ENCODE measurements around the gene PNKP.
A peak's percentile ranks its signal among the peaks of the same experiment; 100 is the strongest.

Gene PNKP

DNA sequence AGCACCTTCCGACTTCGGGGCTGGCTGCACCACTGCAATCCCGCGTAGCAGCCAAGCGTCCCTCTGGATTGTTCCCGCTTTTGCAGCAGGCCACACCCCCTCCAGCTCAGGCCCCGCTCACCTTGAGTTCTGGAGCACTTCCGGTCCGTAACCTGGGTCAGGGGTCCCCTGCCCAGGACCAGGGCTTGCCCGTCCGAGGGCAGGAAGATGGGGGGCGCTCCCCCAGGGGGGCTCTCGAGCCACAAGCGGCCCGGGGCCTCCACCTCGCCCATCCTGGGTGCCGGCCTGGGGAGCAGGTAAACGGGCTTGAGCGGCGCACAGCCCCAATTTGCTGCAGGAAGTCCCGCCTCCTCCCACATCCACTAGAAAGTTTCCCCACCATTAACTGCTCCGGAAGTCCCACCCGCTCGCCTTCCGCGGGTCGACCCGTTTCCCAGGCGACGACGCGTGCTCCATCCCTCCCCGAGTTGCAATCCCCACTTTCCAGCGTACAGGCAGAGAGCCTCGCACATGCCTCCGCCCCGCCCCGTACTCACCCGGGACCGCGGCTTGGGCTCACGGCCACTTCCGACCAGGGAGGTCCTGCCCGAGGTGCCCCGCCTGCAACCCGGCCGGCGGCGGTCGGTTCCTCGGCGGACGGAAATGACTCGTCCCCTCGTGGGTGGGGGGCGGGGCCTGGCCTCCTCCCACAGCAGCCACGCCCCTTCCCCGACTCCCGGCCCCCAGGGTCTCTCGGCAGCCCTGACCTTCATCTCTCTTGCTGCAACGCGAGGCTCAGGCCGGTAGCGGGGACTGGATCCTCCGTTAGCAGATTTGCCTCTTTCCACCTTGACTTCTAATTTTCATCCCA is at the start of gene PNKP:
PNKP (minus strand) TSS at position 644 of the 850 bp plus-strand sequence; CDS start at position 272, 372 bp downstream.
- DNase-seq = peak; percentile 85

DNA sequence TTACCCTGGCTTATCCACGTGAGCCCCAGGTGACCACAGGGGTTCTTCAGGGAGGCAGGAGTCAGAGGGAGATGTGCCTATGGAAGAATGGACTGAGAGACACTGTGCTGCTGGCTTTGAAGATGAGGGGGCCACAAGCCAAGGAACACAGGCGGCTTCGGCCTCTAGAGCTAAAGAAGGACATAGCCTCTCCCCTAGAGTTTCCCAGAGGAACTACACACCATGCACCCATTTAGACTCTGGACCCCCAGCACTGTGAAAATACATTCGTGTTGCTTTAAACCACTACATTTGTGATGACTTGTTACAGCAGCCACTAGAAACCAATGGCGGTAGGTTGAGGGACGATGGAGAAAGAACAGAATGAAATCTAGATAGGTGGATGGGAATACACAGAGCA is 47.9 kb upstream of the PNKP start:
- DNase-seq = no peak

DNA sequence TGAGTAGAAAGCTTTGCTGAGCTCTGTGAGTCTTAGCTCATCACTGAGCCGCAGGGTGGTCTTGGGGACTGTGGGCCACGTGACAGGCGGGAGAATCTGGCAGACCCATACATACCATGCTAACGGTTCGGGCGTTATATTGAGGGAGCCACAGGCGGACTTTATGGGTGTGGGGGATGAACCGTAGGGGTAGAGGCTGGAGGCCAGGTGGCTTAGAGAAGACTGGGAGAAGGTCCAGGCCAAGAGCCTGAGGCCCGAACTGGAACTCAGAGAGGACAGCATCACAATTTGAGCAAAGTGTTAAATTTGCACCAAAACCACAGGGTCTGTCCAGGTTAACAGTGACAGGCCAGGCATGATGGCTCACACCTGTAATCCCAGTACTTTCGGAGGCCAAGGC is 46.3 kb upstream of the PNKP start:
- DNase-seq = no peak

DNA sequence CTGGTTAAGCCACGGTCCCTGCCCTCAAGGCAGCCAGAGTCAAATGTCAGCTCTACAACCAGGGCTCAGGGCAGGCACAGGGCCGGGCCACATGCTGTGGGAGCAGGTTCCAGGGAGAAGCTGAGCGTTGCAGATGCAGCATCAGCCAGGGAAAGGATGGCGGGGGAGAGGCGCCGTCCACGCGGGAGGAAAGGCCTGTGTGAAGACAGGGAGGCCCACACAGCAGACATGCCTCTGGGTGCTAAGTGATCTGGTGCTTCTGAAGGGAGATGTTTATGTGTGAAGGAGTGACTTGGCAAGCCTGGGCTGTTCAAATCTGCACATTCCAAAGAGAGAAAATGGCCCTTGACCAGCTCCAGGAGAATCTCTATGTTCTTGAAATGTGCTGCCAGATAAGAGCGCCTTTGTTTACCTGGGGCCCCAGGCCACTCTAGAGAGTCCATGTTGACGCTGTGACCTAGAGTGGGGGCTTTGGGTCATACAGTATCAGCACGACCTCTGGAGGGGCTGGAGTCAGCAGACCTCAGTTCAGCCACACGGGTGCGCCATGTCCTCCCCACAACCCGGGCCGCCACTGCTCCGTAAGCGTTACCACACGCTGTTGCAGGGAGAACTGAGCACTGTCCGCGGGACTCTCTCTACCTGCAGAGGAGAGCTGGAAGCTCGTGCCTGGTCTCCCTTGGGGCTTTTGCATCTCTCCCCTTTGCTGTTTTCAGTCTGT is 45.7 kb upstream of the PNKP start:
- no peak for DNase-seq

DNA sequence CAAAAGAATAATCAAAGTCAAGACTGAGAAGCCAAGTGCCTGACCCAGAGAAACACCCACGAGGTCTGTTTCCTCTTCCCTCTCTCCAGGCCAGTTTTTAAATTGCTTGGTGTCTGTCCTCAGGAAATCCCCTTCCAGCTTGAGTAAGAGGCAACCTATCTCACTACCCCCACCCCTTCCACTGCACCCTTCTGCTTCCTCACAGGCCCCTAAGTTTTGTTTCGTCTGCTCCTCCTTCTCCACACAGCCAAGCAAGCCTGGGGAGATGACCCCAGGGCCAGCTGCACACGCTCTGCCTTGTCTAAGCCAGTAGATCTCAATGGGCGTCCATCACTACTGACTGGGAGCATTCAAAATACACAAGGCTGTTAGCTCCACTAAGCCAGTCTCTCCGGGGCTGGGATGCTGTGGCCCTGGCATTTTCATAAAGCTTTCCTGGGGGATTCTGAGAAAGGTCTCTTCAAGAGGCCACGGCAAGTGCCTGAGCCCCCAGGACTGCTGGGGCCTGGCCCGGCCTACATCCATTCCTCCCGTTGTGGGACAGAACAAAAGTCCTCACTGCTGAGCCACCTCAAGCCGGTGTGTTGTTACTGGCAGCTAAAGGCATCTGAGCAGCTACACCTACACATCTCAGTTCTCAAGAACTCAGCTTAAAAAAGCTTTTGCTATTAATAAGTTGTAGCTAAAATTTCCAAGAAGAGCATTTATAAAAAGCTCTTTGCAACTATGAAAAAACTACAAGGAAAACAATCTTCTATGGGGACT is 44.2 kb upstream of the PNKP start:
- DNase-seq = no peak

DNA sequence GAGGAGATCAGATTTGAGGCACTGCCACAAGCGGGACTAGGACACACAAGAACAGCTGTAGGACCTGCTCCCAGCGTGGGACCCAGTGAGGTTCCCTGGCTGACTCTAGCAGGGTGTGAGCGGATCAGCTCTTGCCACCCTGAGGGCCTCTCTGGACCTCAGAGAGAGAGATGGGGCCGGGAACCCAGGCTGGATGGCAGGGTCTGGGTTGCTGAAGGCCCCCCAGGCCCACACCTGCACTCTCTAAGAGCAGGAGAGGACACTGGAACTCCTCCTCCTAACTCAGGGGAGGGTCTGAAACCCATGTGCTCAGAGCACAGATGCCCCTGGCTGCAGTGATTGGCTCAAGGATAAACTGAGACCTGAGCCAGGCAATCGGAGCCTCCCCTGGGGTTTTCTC is 42.8 kb upstream of the PNKP start:
- no peak for DNase-seq

DNA sequence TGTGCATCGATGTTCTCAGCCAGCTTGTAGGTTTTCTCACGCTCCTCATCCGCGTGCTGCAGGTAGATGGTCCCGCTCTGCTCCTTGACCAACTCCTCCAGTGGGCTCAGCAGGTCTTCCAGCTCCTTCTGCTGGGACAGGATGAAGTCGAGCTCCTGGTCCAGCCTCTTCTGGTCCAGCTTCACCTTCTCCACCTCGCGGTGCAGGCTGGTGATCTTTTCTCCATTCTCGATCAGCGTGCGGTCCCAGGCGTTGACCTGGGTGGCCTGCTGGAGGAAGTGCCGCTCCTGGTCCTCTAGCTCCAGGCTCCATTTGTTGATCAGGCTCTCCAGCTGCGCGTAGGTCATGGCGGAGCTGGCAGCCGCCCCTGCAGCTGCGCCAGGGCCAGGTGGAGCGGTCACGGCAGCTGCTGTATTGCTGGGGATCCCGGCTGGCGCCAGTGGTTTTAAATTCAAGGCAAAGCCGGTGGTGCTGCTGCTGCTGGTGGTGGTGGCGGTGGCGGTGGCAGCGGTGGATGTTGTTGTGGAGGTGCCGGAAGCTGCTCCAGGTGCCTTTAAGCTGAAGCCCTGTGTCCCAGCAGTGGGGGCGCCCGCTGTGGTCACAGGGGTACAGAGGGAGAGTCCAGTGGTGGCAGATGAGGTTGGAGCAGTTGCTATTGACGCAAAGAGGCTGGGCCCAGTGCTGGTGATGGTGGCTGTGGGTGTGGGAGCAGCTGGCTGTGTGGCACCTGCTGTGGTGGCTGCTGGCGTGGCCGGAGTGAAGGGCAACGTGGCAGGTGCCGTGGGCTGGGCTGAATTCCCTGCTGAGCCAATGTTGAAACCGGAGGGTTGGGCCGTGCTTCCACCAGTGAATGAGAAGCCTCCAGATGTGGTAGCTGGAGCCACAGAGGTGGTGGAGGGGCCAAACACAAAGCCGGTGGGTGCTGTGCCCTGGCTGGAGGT is 41.4 kb upstream of the PNKP start:
- DNase-seq = no peak

DNA sequence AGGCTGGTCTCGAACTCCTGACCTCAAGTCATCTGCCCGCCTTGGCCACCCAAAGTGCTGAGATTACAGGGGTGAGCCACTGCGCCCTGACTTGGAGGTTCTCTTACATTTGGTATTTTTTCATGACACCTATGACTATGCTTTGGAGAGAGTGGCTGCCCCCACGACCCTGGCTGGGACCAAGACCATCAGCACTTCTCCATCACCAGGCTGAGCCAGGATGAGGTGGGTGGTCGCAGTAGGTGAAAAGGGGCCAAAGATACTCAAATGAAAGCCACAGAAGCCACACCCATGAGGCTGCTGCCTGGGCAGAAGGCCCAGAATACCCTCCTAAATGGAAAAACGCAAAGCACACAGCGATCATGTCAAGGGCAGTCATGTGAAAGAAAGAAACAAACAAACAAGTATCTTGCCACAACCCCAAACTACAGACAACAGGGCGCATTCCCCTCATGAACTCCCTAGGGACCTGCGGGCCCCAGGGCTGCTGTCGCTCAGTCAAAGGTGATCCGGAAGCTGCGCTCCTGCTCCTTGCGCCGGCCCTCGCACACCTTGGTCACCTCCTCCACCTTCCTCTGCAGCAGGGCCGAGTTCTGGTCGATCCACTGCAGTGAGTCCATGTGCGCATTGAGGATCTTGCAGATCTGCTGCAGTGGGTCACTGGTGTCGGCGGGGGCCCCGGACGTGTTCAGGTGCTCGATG is 40.5 kb upstream of the PNKP start:
- no peak for DNase-seq

DNA sequence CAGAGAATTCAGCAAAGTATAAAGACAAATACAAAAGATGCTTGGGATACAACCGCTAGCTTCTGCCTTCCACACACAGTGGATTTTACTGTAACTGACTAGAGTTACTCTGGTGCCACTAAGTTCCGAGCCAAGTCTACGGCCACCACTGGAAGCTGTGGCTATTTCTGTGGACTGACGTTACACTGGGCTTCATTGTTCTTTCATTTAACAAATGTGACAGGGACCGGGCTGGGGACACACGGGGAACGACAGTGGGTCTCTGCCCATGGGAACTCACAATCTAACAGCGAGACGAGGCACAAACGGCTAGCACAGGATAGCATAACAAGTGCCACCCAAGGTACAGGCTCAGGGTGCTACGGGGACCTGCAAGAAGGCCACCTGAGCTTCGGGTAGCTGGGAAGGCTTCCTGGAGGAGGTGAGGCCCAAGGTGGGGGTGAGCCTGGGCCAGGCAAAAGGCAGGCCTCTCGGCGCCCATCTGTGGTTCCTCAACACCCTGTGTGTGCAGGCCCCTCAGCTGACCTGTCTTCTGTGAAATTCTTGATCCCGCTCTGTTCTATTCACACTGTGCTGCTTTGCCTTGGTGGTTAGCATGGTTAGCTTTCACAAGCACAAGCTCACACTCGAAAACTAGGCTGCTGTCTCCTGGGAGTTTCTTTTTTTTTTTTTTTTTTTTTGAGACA is 39.6 kb upstream of the PNKP start:
- DNase-seq = no peak

DNA sequence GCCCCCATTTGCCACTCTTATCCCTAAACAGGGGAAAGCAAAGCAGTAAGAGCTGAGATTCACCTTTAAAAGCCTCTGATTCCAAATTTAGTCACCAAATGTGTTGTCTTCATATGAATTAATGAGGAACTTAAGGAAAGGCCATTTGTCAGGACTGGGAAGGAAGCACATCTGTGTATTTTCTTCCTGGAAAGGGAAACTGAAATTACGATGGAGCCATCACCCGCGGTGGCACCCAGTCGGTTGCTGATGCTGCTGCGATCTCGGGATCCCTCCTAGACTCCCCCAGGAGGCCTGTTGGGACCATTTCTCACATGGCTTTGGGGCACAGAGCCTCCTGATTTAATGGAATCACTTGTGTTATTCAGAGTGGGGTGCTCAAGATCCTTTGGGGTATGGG is 36.8 kb upstream of the PNKP start:
- no peak for DNase-seq

DNA sequence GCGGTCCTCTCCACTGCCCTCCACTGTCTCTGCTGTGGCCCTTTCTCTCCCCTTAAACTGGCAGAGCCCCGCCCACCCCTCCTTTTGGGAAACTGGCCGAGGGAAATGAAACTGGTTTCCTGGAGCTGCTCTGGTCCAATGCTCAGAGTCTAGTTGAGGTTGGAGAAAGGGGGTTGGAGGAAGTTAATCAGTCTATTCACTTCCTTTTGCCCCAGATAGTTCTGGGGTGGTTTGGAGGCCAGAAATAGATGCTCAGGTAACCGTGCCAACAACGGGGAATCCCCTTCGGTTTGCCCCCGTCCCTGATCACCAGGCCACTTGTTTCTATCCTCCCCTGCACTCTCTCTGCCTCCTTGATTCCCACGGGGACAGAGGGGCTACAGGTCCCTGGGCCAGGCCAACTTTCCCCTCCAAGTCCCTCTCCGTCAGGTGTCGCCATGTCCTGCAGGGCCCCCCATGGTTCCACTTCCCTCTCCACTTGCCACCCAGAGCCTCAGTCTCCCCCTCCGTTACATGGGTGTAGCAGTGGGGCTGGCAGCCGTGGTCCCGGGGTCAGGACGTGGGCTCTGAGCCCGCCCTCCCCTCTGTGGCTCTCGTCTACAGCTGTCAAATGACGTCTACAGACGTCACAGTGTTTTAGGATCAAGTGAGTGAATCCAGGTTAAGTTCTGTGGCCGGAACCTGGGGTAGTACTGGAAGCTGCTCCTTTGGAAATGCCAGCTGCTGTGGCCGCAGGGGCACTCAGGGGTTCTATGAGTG is 29.7 kb upstream of the PNKP start, which contains the start of gene IL4I1:
IL4I1 (minus strand) TSS at position 25 of the 759 bp plus-strand sequence. CDS start 727 bp downstream, outside the sequence.
- DNase-seq = no peak

DNA sequence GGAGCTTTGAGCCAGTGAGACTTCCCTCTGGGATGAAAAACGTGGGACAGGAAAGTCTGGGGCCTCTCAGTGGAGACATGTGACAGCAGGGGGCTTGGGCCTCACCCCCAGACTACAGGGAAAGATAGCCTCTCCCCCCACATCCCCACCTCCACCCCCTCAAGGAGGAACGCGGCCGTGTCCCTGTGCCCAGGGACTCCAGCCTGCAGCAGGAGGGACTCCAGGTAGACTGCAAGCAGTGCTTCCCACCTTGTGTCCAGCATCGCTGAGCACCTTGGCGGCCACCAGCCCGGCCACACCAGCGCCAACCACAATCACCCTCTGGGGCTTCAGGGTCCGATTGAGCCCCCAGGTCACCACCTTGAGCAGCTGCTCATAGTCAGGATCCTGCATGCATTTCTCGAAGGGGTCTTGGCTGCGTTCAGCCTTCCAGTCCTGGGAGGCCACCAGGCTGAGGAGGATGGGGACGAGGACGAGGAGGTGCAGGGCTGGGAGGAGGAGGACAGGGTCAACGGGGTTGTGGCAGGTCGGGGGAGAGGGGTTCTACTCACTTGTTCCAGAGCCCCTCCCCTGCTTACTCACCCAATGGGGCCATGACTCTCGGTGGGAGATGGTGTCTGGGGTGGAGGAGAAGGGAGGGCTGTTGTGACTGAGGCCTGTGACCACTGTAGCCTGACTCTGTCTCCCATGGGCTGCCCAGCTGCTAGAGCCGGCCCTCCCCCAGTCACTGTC is 28.4 kb upstream of the PNKP start:
- DNase-seq = no peak

DNA sequence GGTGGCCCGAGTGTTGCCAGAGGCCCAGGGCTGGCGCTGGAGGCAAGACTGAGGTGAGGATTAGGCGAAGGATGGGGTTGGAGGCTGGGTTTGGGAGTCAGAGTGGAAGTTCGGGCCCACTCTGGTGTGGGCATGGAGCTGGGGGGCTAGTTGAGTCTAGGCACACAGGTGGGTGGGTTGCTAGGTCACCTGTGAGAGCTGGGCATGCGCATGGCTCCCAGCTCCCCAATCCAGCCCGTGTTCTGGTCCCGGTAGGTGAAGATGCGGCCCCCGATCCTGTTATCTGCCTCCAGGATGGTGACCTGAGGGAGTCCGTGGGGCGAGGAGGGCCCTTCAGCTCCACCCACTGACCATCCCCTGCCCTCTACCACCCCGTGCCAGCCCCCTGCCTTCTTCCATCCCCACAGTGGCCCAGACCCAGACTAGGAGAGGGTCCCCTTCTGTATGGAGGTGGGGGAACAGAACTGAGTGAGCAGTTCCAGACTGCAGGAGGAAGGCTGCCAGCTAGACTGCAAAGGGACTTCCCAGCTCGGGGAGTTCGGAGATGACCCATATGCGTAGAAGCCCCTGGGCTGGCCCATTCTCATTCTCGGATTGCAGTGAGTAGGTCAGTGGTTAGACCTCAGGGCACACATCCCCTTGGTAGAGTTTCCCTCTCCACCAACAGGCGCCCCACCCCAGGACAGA is 27.6 kb upstream of the PNKP start:
- no peak for DNase-seq

DNA sequence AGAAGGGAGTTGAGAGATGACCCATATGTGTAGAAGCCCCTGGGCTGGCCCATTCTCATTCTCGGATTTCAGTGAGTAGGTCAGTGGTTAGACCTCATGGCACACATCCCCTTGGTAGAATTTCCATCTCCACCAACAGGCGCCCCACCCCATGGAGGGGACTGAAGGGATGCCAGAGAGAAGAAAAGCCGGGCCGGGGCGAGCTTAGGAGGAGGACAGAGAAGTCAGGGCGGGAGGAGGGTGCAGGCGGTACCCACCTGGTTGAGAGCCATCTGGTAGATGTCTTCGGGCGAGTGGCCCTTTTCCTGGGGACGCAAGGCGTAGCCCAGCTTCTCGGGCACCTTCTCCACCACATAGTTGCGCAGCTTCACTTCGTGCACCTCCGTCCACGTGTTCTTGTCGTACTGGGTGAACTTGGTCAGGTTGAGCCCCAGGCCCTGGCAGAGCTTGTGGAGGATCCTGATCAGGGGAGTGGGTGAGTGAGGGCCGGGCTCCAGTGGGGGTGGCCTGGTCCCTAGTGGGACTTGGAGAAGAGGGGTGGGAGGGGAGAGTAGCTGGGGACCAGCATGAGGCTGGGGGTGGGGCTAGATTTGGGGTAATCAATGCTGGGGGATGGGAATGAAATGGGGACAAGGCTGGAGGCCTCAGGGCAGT is 26.8 kb upstream of the PNKP start:
- DNase-seq = no peak

DNA sequence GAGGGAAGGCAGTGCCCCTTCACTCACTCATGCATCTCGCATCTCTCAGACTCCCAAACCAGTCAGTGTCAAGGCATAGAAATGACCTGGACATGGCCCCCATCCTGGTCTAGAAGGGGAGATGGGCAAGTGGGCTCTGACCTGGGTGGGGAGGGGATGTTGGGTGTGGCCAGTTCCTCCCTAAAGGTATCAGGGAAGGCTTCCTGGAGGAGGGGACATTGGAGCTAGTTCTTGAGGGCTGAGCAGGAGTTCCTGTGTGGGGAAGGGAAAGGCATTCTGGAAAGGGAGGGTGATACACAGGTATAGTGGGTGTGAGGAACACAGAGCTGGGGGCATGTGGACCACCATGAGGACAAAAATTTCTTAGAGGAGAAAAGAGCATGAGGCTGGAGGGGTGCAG is 25.3 kb upstream of the PNKP start:
- no peak for DNase-seq

DNA sequence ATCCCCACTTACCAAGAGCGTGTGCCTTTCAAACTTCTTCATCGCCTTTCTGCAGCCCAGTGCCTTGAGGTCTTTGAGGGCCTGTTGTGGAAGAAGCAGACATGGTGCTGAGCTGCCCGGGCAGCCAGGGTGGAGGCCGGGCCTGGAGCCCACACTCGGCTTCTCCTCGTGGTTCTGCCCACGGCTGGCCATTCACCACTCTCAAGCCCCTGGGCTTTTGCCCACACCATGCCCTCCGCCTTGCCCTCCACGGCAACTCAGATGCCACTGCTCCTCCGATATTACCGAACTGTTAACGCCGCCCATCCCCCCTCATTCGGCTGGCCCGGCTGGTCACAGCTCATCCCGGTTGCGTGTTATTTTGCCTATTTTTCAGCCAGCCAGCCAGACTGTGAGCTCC is 24.0 kb upstream of the PNKP start:
- no peak for DNase-seq

DNA sequence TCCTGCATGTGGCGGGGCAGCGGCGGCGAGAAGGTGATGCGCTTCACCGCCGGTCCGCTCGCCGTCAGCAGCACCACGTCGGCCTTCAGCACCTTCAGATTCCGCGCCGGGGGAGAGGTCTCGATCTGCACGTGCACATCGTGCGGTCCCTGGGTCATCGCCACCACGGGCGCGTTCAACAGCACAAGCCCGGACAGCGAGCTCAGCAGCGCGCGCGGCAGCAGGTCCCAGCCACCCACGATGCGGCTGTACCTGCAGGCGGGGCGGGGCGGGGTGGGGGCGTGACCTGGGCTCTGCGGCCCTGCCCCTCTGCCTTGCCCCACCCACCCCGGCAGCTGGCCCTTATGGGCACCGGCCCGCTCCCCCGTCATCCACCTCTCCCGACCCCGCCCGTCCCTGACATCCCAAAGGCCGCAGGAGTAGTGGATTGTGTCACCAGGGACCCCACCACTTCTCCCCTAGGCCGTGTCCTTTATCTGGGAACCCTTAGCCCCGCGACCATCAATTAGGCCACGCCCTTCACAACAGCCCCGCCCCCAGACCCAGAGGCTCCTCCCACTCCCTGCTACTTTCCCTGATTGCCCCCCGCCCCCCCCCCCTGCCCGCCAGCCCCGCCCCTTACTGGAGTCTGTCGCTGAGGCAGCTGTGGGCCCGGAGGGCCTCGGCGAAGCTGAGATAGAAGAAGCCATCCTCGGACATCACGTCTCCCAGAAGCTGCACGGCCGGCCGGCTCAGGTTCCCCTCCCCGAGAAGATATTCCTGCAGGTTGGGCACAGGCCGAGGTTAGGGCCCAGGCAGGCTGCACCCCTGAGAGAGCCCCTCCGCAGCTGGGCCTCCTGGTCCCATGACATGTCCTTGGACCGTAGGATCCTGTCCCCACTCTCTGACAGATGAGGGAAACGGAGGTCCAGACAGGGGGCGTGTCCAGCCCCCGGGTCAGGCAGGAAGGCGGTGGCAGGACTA is 23.3 kb upstream of the PNKP start:
- DNase-seq = no peak
